ENCODE data around the gene PHACTR1. TPM values are rescaled to one million over a fixed set of nuclear protein-coding genes. Genes with fewer than 3 reads are reported as not detected.

Gene PHACTR1
- total RNA-seq, 1 experiment from 2014 or later: 2.6 TPM

- peaks cover 15% of the 10 kb centered on the region for H3K27me3 ChIP-seq (replicated peaks; ENCODE audit: insufficient read depth, low read depth, low read length, poor library complexity)
- H3K36me3 ChIP-seq (ENCODE audit: insufficient read depth, low read length, poor library complexity, severe bottlenecking): no peaks in the 10 kb centered on the region
- H3K9me3 ChIP-seq (ENCODE audit: low read depth, low read length, poor library complexity, severe bottlenecking): no peaks in the 10 kb centered on the region
- no TSS peak for BruUV-seq (replicated peaks)
- H3K27ac ChIP-seq (ENCODE audit: low read depth, low read length, poor library complexity, severe bottlenecking): no peak overlapping the region
- TF ChIP-seq EZH2 (IDR thresholded peaks at IDR 0.05; ENCODE audit: borderline replicate concordance, low read depth, low read length, poor library complexity, severe bottlenecking) (no peak), CTCF (conservative IDR thresholded peaks at IDR 0.05; ENCODE audit: low read depth, low read length) (no peak)
- no peak overlapping the region for H3K4me3 ChIP-seq (ENCODE audit: low read depth, low read length, poor library complexity, severe bottlenecking)
- ChIA-PET CTCF (no interaction called here), POLR2A (ENCODE audit: low non-redundant PET) (no interaction called here)
- DNase-seq (ENCODE audit: low spot score): no peak
- intact Hi-C loops (cut with micrococcal nuclease; ENCODE audit: unreplicated experiment): no loop called here
- H3K4me1 ChIP-seq (ENCODE audit: insufficient read depth, low read length, poor library complexity, severe bottlenecking): no peaks in the 10 kb centered on the region
These were observed 461.5 kb downstream of the PHACTR1 start for GRCh38 chr6:13178107-13178506.

GRCh38 chr6:13180538-13180937 is 464.0 kb downstream of the PHACTR1 start:
- no peaks in the 10 kb centered on the region for H3K9me3 ChIP-seq (ENCODE audit: low read depth, low read length, poor library complexity, severe bottlenecking)
- no peak overlapping the region for H3K4me3 ChIP-seq (ENCODE audit: low read depth, low read length, poor library complexity, severe bottlenecking)
- CTCF ChIA-PET: no interaction called here
- H3K36me3 ChIP-seq (ENCODE audit: insufficient read depth, low read length, poor library complexity, severe bottlenecking): no peaks in the 10 kb centered on the region
- POLR2A ChIA-PET (ENCODE audit: low non-redundant PET): no interaction called here
- BruUV-seq (replicated peaks): no TSS peak
- H3K4me1 ChIP-seq (ENCODE audit: insufficient read depth, low read length, poor library complexity, severe bottlenecking): no peaks in the 10 kb centered on the region
- peaks cover 1% of the 10 kb centered on the region for H3K27me3 ChIP-seq (replicated peaks; ENCODE audit: insufficient read depth, low read depth, low read length, poor library complexity)
- intact Hi-C loops (cut with micrococcal nuclease; ENCODE audit: unreplicated experiment): no loop called here
- no peak for TF ChIP-seq EZH2 (IDR thresholded peaks at IDR 0.05; ENCODE audit: borderline replicate concordance, low read depth, low read length, poor library complexity, severe bottlenecking)
- TF ChIP-seq CTCF (conservative IDR thresholded peaks at IDR 0.05; ENCODE audit: low read depth, low read length): no peak
- no peak overlapping the region for H3K27ac ChIP-seq (ENCODE audit: low read depth, low read length, poor library complexity, severe bottlenecking)
- no peak for DNase-seq (ENCODE audit: low spot score)

GRCh38 chr6:13181393-13181792 is 464.8 kb downstream of the PHACTR1 start:
- POLR2A ChIA-PET (ENCODE audit: low non-redundant PET): no interaction called here
- no peaks in the 10 kb centered on the region for H3K27me3 ChIP-seq (replicated peaks; ENCODE audit: insufficient read depth, low read depth, low read length, poor library complexity)
- TF ChIP-seq CTCF (conservative IDR thresholded peaks at IDR 0.05; ENCODE audit: low read depth, low read length) (no peak), EZH2 (IDR thresholded peaks at IDR 0.05; ENCODE audit: borderline replicate concordance, low read depth, low read length, poor library complexity, severe bottlenecking) (no peak)
- no peak overlapping the region for H3K4me3 ChIP-seq (ENCODE audit: low read depth, low read length, poor library complexity, severe bottlenecking)
- DNase-seq (ENCODE audit: low spot score): no peak
- CTCF ChIA-PET: no interaction called here
- no peaks in the 10 kb centered on the region for H3K9me3 ChIP-seq (ENCODE audit: low read depth, low read length, poor library complexity, severe bottlenecking)
- H3K4me1 ChIP-seq (ENCODE audit: insufficient read depth, low read length, poor library complexity, severe bottlenecking): no peaks in the 10 kb centered on the region
- BruUV-seq (replicated peaks): no TSS peak
- no peaks in the 10 kb centered on the region for H3K36me3 ChIP-seq (ENCODE audit: insufficient read depth, low read length, poor library complexity, severe bottlenecking)
- intact Hi-C loops (cut with micrococcal nuclease; ENCODE audit: unreplicated experiment): no loop called here
- no peak overlapping the region for H3K27ac ChIP-seq (ENCODE audit: low read depth, low read length, poor library complexity, severe bottlenecking)
